ENCODE results near the gene APPBP2. TPM values are rescaled to one million over a fixed set of nuclear protein-coding genes. Genes with fewer than 3 reads are reported as not detected.
"Not testable (repeated sequence)": the region's sequence is repeated elsewhere in the genome, so short reads cannot be mapped to it uniquely, and the experiment has no call there.

The APPBP2 gene
- polyA plus RNA-seq, 3 donors = 50.7 to 58.5 (median 54.5) TPM

- no peak for DNase-seq (ENCODE audit: extremely low read depth in 1 of 11, low read depth in 9 of 11, low spot score in 4 of 11)
These were observed 14.4 kb upstream of the APPBP2 start for GRCh38 chr17:60540460-60540859.

- DNase-seq (ENCODE audit: extremely low read depth in 1 of 11, low read depth in 9 of 11, low spot score in 4 of 11) = no peak
These were observed 13.8 kb upstream of the APPBP2 start for GRCh38 chr17:60539807-60540206.

GRCh38 chr17:60538726-60539125 lies 12.7 kb upstream of the APPBP2 start:
- DNase-seq (ENCODE audit: extremely low read depth in 1 of 11, low read depth in 9 of 11, low spot score in 4 of 11) = no peak

- DNase-seq (ENCODE audit: extremely low read depth in 1 of 11, low read depth in 9 of 11, low spot score in 4 of 11) = no peak
These were observed 9.6 kb upstream of the APPBP2 start for GRCh38 chr17:60535382-60536279.

GRCh38 chr17:60534613-60535157 lies 8.6 kb upstream of the APPBP2 start:
- no peak for DNase-seq (ENCODE audit: extremely low read depth in 1 of 11, low read depth in 9 of 11, low spot score in 4 of 11)

- no peak for DNase-seq (ENCODE audit: extremely low read depth in 1 of 11, low read depth in 9 of 11, low spot score in 4 of 11)
These were observed 8.0 kb upstream of the APPBP2 start for GRCh38 chr17:60534010-60534555.

- no peak for DNase-seq (ENCODE audit: extremely low read depth in 1 of 11, low read depth in 9 of 11, low spot score in 4 of 11)
These were observed 3.8 kb upstream of the APPBP2 start for GRCh38 chr17:60529806-60530205.

- no peak for DNase-seq (ENCODE audit: extremely low read depth in 1 of 11, low read depth in 9 of 11, low spot score in 4 of 11)
These were observed 2.8 kb upstream of the APPBP2 start for GRCh38 chr17:60528828-60529227.

- DNase-seq (ENCODE audit: extremely low read depth in 1 of 11, low read depth in 9 of 11, low spot score in 4 of 11) = no peak
These were observed 1.7 kb upstream of the APPBP2 start for GRCh38 chr17:60527701-60528100.

GRCh38 chr17:60526726-60527125 lies 684 bp upstream of the APPBP2 start:
- DNase-seq (ENCODE audit: extremely low read depth in 1 of 11, low read depth in 9 of 11, low spot score in 4 of 11) = no peak

- DNase-seq (ENCODE audit: extremely low read depth in 1 of 11, low read depth in 9 of 11, low spot score in 4 of 11) = peak in 1 of 11 donors; percentile 36
These were observed 736 bp downstream of the APPBP2 start for GRCh38 chr17:60525328-60525684.

GRCh38 chr17:60524463-60525327 lies 1.3 kb downstream of the APPBP2 start:
- DNase-seq (ENCODE audit: extremely low read depth in 1 of 11, low read depth in 9 of 11, low spot score in 4 of 11) = peak in 7 of 11 donors; percentile 36 to 55 (median 53)

- DNase-seq (ENCODE audit: extremely low read depth in 1 of 11, low read depth in 9 of 11, low spot score in 4 of 11) = no peak
These were observed 2.2 kb downstream of the APPBP2 start for GRCh38 chr17:60523822-60524221.

- no peak for DNase-seq (ENCODE audit: extremely low read depth in 1 of 11, low read depth in 9 of 11, low spot score in 4 of 11)
These were observed 3.0 kb downstream of the APPBP2 start for GRCh38 chr17:60522889-60523626.

- DNase-seq (ENCODE audit: extremely low read depth in 1 of 11, low read depth in 9 of 11, low spot score in 4 of 11) = no peak
These were observed 6.2 kb downstream of the APPBP2 start for GRCh38 chr17:60519795-60520194.

GRCh38 chr17:60515683-60516082 lies 10.4 kb downstream of the APPBP2 start:
- not testable (repeated sequence) for DNase-seq (ENCODE audit: extremely low read depth in 1 of 11, low read depth in 9 of 11, low spot score in 4 of 11)

GRCh38 chr17:60515199-60515598 lies 10.8 kb downstream of the APPBP2 start:
- not testable (repeated sequence) for DNase-seq (ENCODE audit: extremely low read depth in 1 of 11, low read depth in 9 of 11, low spot score in 4 of 11)

GRCh38 chr17:60514500-60514899 lies 11.5 kb downstream of the APPBP2 start:
- DNase-seq (ENCODE audit: extremely low read depth in 1 of 11, low read depth in 9 of 11, low spot score in 4 of 11) = no peak

GRCh38 chr17:60514053-60514452 lies 12.0 kb downstream of the APPBP2 start:
- DNase-seq (ENCODE audit: extremely low read depth in 1 of 11, low read depth in 9 of 11, low spot score in 4 of 11) = no peak

Measured in renal cortex interstitium (tissue), 11 donors.